Panc1 (cell line): ENCODE data around the gene GHRHR. TPM values are rescaled to one million over a fixed set of nuclear protein-coding genes. Genes with fewer than 3 reads are reported as not detected.

Experiments
- ATAC-seq: fragments of 200-7000 bp; cut with Tn5 transposase; 2 replicates; pipeline ENCODE4 v1.9.1; 2020; ENCODE audit warnings: mild to moderate bottlenecking, moderate library complexity
- BruUV-seq: library from RNA; stranded (reverse); fragments of 400-500 nt; replicated peaks from 2 replicates; lab custom pipeline; 2021; lab: Mats Ljungman, UMichigan
- CTCF ChIA-PET: fragments of 300-600 bp; sonication (Branson Sonifier 250); formaldehyde crosslinking; loops from one replicate; lab custom pipeline; 2022; ENCODE audit warnings: antibody characterized with exemption; lab: Charles Lee
- POLR2A ChIA-PET: fragments of 300-600 bp; sonication (Branson Sonifier 250); formaldehyde crosslinking; loops from one replicate; lab custom pipeline; 2022; ENCODE audit warnings: antibody characterized with exemption; lab: Charles Lee
- DNase-seq: peaks from one replicate; pipeline ENCODE4 v3.0.0-alpha.2; 2010; ENCODE audit warnings: low read depth, low spot score
- H3K27ac ChIP-seq: 2 replicates; pipeline ENCODE4 v1.5.1; 2011; ENCODE audit warnings: mild to moderate bottlenecking, low read length, inconsistent platforms
- H3K27me3 ChIP-seq: fragments of 200-500 bp; sonication (Bioruptor generic); 2 replicates; pipeline ENCODE4 v1.6.0; 2014; ENCODE audit warnings: low read length, inconsistent platforms; ENCODE audit not compliant: control insufficient read depth, insufficient read depth
- H3K36me3 ChIP-seq: fragments of 200-500 bp; sonication (Bioruptor generic); 2 replicates; pipeline ENCODE4 v1.5.1; 2014; ENCODE audit warnings: inconsistent platforms, mild to moderate bottlenecking, low read length, moderate library complexity; ENCODE audit not compliant: control insufficient read depth, insufficient read depth
- H3K4me1 ChIP-seq: 2 replicates; pipeline ENCODE4 v1.5.1; 2011; ENCODE audit warnings: inconsistent platforms, mild to moderate bottlenecking, low read length, moderate library complexity; ENCODE audit not compliant: control insufficient read depth, insufficient read depth
- H3K4me3 ChIP-seq, 2 experiments: 2 replicates each; pipeline ENCODE4 v1.5.1; 2011 to 2012; ENCODE audit warnings: low read depth in 2 of 2, low read length in 2 of 2, mild to moderate bottlenecking in 2 of 2, inconsistent platforms in 1 of 2, moderate library complexity in 1 of 2
- H3K9me3 ChIP-seq: fragments of 200-500 bp; sonication (Bioruptor generic); 2 replicates; pipeline ENCODE4 v1.5.1; 2014; ENCODE audit warnings: low read depth, mild to moderate bottlenecking, inconsistent platforms, low read length, moderate library complexity; ENCODE audit not compliant: control insufficient read depth, insufficient read depth
- POLR2AphosphoS5 ChIP-seq: IDR thresholded peaks from 2 replicates; pipeline ENCODE4 v1.6.1; 2012; ENCODE audit warnings: mild to moderate bottlenecking, low read depth, low read length, moderate library complexity
- REST ChIP-seq, 2 experiments: IDR thresholded peaks; 2 replicates each; pipeline ENCODE4 v1.6.1; 2011 to 2012; ENCODE audit warnings: low read depth in 2 of 2, control low read depth in 1 of 2, low read length in 1 of 2, mild to moderate bottlenecking in 1 of 2, moderate library complexity in 1 of 2; ENCODE audit not compliant: insufficient read depth in 1 of 2
- SIN3A ChIP-seq: IDR thresholded peaks from 2 replicates; pipeline ENCODE4 v1.6.1; 2012; ENCODE audit warnings: low read depth, mild to moderate bottlenecking, low read length, moderate library complexity, borderline replicate concordance; ENCODE audit not compliant: insufficient read depth
- TCF7L2 ChIP-seq: IDR thresholded peaks from 2 replicates; pipeline ENCODE4 v1.6.1; 2011; ENCODE audit warnings: mild to moderate bottlenecking, low read depth, low read length, inconsistent platforms
- in situ Hi-C: cut with HindIII; loops from 2 replicates; pipeline ENCODE4 v1.10.0; 2016; ENCODE audit warnings: low sequenced_read_pairs, low pct_unique_long_range_greater_than_20kb
- intact Hi-C: fragments of 100-400 bp; cut with micrococcal nuclease; formaldehyde crosslinking; loops from one replicate; pipeline ENCODE4 v1.10.0; 2022; ENCODE audit not compliant: unreplicated experiment
- total RNA-seq: library from RNA; stranded (reverse); gene quantifications from one replicate; pipeline ENCODE4 v1.2.1, GENCODE V29; 2021; ENCODE audit not compliant: unreplicated experiment
- TF ChIP-seq, protein P1 (sequence below): fragments of 450-650 bp; IDR thresholded peaks from 2 replicates; pipeline ENCODE4 v1.5.1; 2017; ENCODE audit warnings: mild to moderate bottlenecking

The GHRHR gene
- total RNA-seq, 1 experiment from 2014 or later: not detected

DNA sequence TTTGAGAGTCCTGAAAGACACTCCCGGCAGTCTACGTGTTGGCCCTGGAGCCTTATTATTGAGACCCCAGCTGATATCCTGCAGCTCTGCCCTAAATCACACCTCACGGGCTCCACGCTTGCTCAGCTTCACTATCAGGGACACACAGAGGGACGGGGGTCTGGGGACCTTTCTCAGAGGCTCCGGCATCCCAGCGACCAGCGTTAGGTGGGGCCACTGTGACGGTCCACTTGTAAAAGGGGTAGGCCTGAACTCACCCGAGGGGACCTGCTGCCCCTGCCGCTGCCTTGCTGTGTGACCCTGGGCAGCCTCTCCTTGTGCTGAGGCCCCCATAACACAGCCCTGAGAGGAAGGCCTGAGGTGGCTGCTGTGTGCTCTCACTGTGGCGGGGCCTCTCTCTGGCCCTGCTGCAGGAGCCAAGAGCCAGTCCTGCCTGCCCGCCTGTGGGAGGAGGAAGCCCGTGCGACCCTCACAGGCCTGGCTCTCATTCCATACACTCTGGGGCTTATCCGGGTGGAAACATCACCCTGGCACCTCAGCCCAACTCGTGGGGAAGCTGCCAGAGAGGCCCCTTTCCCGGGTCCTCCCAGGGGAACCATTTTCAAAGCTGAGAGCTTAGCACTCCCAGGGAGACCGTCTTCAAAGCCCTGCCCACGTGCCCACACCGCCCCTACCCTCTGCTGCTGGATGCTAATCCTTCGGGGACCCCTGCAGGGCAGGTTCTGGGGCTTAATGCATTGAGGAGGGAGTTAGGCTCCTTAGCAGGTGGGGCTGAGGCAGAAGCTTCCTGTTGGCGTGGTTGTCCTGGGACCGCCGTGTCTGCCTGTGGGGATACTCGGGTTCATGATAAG is 30.4 kb upstream of the GHRHR start:
- ATAC-seq: 0 out of 2 replicates have a peak, but pooled peaks have one; percentile 8
- H3K27ac ChIP-seq: no peak overlapping the region
- in situ Hi-C loops (no loop called here), intact Hi-C loops (no loop called here)
- CTCF ChIA-PET: interaction anchor here (0.6 kb wide), 1 partner anchor 189 kb away, joined by 4 read pairs; no protein-coding TSS in a partner anchor
- no peaks in the 10 kb centered on the region for H3K4me1 ChIP-seq
- POLR2A ChIA-PET: no interaction called here
- no peaks in the 10 kb centered on the region for H3K9me3 ChIP-seq
- no peak for DNase-seq
- no peaks in the 10 kb centered on the region for H3K27me3 ChIP-seq
- H3K36me3 ChIP-seq: no peaks in the 10 kb centered on the region
- TF ChIP-seq REST (IDR thresholded peaks at IDR 0.05; ENCODE audit: insufficient read depth in 1 of 2, low read depth in 2 of 2, low read length in 1 of 2) (no peak), TCF7L2 (no peak), POLR2AphosphoS5 (no peak), SIN3A (no peak)
- TF ChIP-seq, protein P1, sequence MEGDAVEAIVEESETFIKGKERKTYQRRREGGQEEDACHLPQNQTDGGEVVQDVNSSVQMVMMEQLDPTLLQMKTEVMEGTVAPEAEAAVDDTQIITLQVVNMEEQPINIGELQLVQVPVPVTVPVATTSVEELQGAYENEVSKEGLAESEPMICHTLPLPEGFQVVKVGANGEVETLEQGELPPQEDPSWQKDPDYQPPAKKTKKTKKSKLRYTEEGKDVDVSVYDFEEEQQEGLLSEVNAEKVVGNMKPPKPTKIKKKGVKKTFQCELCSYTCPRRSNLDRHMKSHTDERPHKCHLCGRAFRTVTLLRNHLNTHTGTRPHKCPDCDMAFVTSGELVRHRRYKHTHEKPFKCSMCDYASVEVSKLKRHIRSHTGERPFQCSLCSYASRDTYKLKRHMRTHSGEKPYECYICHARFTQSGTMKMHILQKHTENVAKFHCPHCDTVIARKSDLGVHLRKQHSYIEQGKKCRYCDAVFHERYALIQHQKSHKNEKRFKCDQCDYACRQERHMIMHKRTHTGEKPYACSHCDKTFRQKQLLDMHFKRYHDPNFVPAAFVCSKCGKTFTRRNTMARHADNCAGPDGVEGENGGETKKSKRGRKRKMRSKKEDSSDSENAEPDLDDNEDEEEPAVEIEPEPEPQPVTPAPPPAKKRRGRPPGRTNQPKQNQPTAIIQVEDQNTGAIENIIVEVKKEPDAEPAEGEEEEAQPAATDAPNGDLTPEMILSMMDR: no peak
- BruUV-seq: no TSS peak
- no peak overlapping the region for H3K4me3 ChIP-seq

DNA sequence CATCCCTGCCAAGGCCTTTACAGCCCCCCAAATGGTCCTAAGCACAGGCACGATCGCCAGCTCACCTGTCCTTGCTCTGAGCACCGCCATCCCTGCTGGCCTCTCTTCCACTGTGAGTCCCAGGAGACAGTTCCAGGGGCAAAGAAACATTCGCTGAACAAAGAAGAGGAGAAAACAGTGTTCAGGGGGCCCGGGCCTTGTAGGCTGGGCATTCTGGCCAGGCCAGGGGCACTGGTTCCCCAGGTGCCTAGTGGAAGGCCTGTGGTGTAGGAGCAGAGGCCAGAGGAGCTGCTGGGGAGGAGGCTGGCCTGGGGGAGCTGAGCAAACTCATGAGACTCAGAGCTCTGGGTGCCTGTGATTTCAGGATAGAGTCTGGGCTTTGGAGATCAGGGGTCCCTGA is 29.5 kb upstream of the GHRHR start:
- ATAC-seq: no peak
- DNase-seq: no peak
- no TSS peak for BruUV-seq
- POLR2A ChIA-PET: no interaction called here
- no peaks in the 10 kb centered on the region for H3K9me3 ChIP-seq
- in situ Hi-C loops: no loop called here
- H3K27me3 ChIP-seq: no peaks in the 10 kb centered on the region; the same call in 1 of the 2 replicates
- intact Hi-C loops: no loop called here
- H3K27ac ChIP-seq: no peak overlapping the region
- no peaks in the 10 kb centered on the region for H3K36me3 ChIP-seq
- H3K4me3 ChIP-seq: no peak overlapping the region
- no peaks in the 10 kb centered on the region for H3K4me1 ChIP-seq
- TF ChIP-seq TCF7L2 (no peak), REST (IDR thresholded peaks at IDR 0.05; ENCODE audit: insufficient read depth in 1 of 2, low read depth in 2 of 2, low read length in 1 of 2) (no peak), SIN3A (no peak), POLR2AphosphoS5 (no peak)
- TF ChIP-seq, protein P1: no peak
- CTCF ChIA-PET: interaction anchor here (1.0 kb wide), 1 partner anchor 162 kb away, joined by 3 read pairs; no protein-coding TSS in a partner anchor
